Kidney (tissue), 22 donors: Measurements from ENCODE around the gene CFAP97D1. TPM values are rescaled to one million over a fixed set of nuclear protein-coding genes. Genes with fewer than 3 reads are reported as not detected.

Experiments used
- DNase-seq, 5 donors: peaks; one replicate each; pipeline ENCODE4 v3.0.0-alpha.2; 2013 to 2020
- FAIRE-seq: peaks from 2 replicates; lab custom pipeline; 2012; peaks lifted over from hg19 to GRCh38; lab: Jason Lieb, UNC
- H3K27ac ChIP-seq, 2 donors: one replicate each; pipeline ENCODE4 v1.7.0; 2013; ENCODE audit warnings: low read depth in 2 of 2, low read length in 2 of 2, inconsistent platforms in 1 of 2
- H3K27me3 ChIP-seq: one replicate; pipeline ENCODE4 v1.7.1; 2013; ENCODE audit warnings: low read length, inconsistent platforms; ENCODE audit not compliant: control insufficient read depth, insufficient read depth
- H3K36me3 ChIP-seq, 3 donors: one replicate each; pipeline versions ENCODE4 v1.7.0 to v1.7.1; 2013; ENCODE audit warnings: low read length in 3 of 3, control low read depth in 1 of 3, inconsistent platforms in 1 of 3; ENCODE audit not compliant: insufficient read depth in 3 of 3, control insufficient read depth in 2 of 3
- H3K4me1 ChIP-seq, 3 donors: one replicate each; pipeline versions ENCODE4 v1.7.0 to v1.7.1; 2013; ENCODE audit warnings: low read length in 3 of 3, inconsistent platforms in 1 of 3, low read depth in 1 of 3; ENCODE audit not compliant: control insufficient read depth in 2 of 3, insufficient read depth in 2 of 3
- H3K4me3 ChIP-seq, 3 donors: one replicate each; pipeline versions ENCODE4 v1.7.0 to v1.8.1; 2013; ENCODE audit warnings: low read length in 3 of 3, control low read depth in 1 of 3, inconsistent platforms in 1 of 3
- H3K9ac ChIP-seq, 3 donors: one replicate each; pipeline versions ENCODE4 v1.7.0 to v1.7.1; 2013; ENCODE audit warnings: low read length in 3 of 3, control low read depth in 1 of 3, inconsistent platforms in 1 of 3
- H3K9me3 ChIP-seq, 3 donors: one replicate each; pipeline versions ENCODE4 v1.7.0 to v1.7.1; 2013; ENCODE audit warnings: low read length in 3 of 3, control low read depth in 1 of 3, inconsistent platforms in 1 of 3; ENCODE audit not compliant: control insufficient read depth in 2 of 3, insufficient read depth in 1 of 3
- intact Hi-C: fragments of 100-400 bp; cut with DNase I; formaldehyde crosslinking; loops from one replicate; pipeline ENCODE4 v1.11.1; 2022
- long read RNA-seq, 10 donors: library from polyadenylated mRNA in 1 of 10; unstranded in 1 of 10; transcript quantifications; one replicate each; pipeline ENCODE4 v2.0.0 and lab custom pipeline, GENCODE V29; 2021 to 2026
- polyA plus RNA-seq: library from polyadenylated mRNA; stranded (reverse); fragments of 350-450 nt; fragmentation: Illumina TruSeq; extraction: RNeasy Lipid Tissue Mini Kit (QIAGEN cat#74804); gene quantifications from one replicate; pipeline ENCODE4 v1.2.3, GENCODE V29; 2014; ENCODE audit warnings: low read depth, low replicate concordance; ENCODE audit not compliant: insufficient read depth
- total RNA-seq: library from RNA; stranded (reverse); fragmentation: NEBNext Ultra II Directional; extraction: Animal tissue kit (Norgen Biotek cat#: 25700); gene quantifications from one replicate; pipeline ENCODE4 v1.2.1, GENCODE V29; 2021
- TF ChIP-seq, protein P1 (sequence below): IDR thresholded peaks from 3 replicates; pipeline ENCODE4 v1.5.1; 2012; ENCODE audit warnings: mild to moderate bottlenecking, moderate library complexity, borderline replicate concordance; ENCODE audit not compliant: insufficient read depth; ENCODE audit errors: extremely low read depth
- donor health status: control.
- donor health status: control.
- donor health status: control.
- donor health status: control.
- donor health status: control.
- donor health status: DM: yes; HTN: yes; CAD: no.
- donor health status: Normal renal cell carcinoma (clear cell type).

The CFAP97D1 gene
- total RNA-seq (not detected), polyA plus RNA-seq (not detected)
- long read RNA-seq, donor 1, result 0 reads
- long read RNA-seq, donor 2, result 0 reads
- long read RNA-seq, donor 3, result 0 reads
- long read RNA-seq, donor 4, result 0 reads
- long read RNA-seq, donor 5, result 0 reads
- long read RNA-seq, donor 6, result 0 reads
- long read RNA-seq, donor 7, result 0 reads
- long read RNA-seq, donor 8, result 0 reads
- long read RNA-seq, donor 9, result 0 reads
- long read RNA-seq, donor 10, result 0 reads

DNA sequence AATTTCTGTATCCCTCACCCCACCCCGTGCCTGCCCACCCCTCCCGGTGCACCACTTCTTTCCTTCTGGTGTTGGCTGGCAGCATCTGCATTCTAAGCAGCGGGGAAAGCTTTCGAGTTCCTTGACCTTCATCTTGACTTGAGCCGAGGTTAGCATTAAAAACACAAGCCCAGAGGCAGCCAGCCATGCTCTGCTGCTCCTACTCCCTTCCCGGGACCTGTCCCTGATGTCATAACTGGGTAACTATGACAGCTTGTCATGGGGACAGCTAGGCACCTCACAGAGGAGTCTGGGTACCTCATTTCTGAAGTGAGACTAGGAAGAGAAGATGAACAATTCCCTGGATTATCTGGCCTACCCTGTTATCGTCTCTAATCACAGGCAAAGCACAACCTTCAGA lies at the start of gene CFAP97D1:
CFAP97D1 (plus strand) TSS at position 301 of the 400 bp plus-strand sequence; CDS start at position 329, 28 bp downstream.
- Histone ChIP-seq H3K4me1 (peaks cover 3 to 20% (median 13%) of the 10 kb centered on the region in 3 donors), H3K4me3 (peak within 1 kb of the TSS; percentile 55 to 78 (median 69)), H3K9me3 (no peaks in the 10 kb centered on the region), H3K36me3 (peaks cover 0 to 12% (median 12%) of the 10 kb centered on the region in 3 donors), H3K27ac (peak within 1 kb of the TSS; percentile 88 to 100), H3K9ac (peak within 1 kb of the TSS in 2 of 3 donors; percentile 35 to 72), H3K27me3 (peaks cover 4% of the 10 kb centered on the region)
- TF ChIP-seq, protein P1, sequence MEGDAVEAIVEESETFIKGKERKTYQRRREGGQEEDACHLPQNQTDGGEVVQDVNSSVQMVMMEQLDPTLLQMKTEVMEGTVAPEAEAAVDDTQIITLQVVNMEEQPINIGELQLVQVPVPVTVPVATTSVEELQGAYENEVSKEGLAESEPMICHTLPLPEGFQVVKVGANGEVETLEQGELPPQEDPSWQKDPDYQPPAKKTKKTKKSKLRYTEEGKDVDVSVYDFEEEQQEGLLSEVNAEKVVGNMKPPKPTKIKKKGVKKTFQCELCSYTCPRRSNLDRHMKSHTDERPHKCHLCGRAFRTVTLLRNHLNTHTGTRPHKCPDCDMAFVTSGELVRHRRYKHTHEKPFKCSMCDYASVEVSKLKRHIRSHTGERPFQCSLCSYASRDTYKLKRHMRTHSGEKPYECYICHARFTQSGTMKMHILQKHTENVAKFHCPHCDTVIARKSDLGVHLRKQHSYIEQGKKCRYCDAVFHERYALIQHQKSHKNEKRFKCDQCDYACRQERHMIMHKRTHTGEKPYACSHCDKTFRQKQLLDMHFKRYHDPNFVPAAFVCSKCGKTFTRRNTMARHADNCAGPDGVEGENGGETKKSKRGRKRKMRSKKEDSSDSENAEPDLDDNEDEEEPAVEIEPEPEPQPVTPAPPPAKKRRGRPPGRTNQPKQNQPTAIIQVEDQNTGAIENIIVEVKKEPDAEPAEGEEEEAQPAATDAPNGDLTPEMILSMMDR, result no peak
- DNase-seq, result no peak
- no peak for FAIRE-seq
- intact Hi-C loops, result loop anchor here (10.0 kb wide), 1 partner anchor 65 kb away; the partner anchor contains the start of gene CD300LG

DNA sequence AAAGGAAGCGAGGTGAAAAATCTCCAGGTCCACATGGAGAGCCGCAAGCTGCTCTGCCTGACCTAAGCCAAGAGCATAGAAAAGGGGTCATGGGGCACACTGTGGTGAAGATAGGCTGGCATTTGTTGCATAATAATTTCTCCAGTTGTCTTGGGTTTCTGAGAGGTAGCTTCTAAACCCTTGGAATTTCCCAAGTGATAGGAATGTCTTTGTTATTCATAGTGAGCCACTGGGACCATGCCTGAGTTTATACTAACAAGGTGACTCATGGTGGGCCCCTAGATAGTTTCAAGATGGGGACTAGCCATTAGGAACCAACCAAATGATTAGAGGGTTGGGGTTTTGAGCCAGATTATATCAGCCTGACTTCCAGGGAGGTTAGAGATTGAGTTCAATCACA lies 47.3 kb upstream of the CFAP97D1 start:
- TF ChIP-seq, protein P1, result no peak
- no peak overlapping the region for H3K9ac ChIP-seq
- no peak for DNase-seq
- no peaks in the 10 kb centered on the region for H3K9me3 ChIP-seq
- H3K36me3 ChIP-seq, result no peaks in the 10 kb centered on the region
- intact Hi-C loops, result no loop called here
- no peak for FAIRE-seq
- no peaks in the 10 kb centered on the region for H3K4me1 ChIP-seq
- H3K27ac ChIP-seq, result no peak overlapping the region
- no peak overlapping the region for H3K4me3 ChIP-seq
- no peaks in the 10 kb centered on the region for H3K27me3 ChIP-seq

DNA sequence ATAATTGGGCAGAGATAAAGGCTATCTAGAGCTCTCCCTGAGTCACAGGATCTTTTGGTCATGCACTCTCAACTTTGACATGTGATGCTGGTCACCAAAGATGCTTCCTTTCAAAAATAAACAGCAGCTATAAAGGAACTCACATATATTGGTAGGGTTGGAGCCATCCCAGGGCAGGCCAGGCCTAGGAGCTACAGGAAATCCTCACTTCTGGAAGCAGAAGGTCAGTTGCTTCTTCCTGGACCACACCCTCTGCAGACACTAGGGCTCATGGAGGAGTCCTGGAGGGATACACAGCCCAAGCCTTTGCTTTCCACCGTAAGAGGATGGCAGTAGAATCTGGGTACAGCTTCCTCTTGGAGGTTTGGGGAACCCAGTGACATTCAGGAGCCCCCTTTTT lies 46.3 kb upstream of the CFAP97D1 start:
- Histone ChIP-seq H3K9me3 (no peaks in the 10 kb centered on the region), H3K9ac (no peak overlapping the region), H3K4me3 (no peak overlapping the region), H3K27ac (no peak overlapping the region), H3K27me3 (no peaks in the 10 kb centered on the region), H3K36me3 (no peaks in the 10 kb centered on the region), H3K4me1 (no peaks in the 10 kb centered on the region)
- intact Hi-C loops, result no loop called here
- DNase-seq, result peak in 1 of 5 donors; percentile 29
- no peak for FAIRE-seq
- TF ChIP-seq, protein P1, result no peak
